Peyer's patch (tissue), 4 donors: ENCODE data around the gene UBAC2.

Experiments used
- POLR2A ChIP-seq, 2 donors: fragments of 450-650 bp; IDR thresholded peaks; one replicate each; pipeline ENCODE4 v1.5.1; 2017; ENCODE audit warnings: antibody characterized with exemption in 2 of 2, mild to moderate bottlenecking in 2 of 2, moderate library complexity in 2 of 2
- TF ChIP-seq, protein P1 (sequence below), 6 experiments: fragments of 450-650 bp in 4 of 6; fragments of 200-600 bp in 2 of 6; sonication (generic) in 1 of 6; IDR thresholded peaks; one replicate each; pipeline ENCODE4 v1.5.1; 2017 to 2019; ENCODE audit warnings: antibody characterized with exemption in 6 of 6, mild to moderate bottlenecking in 3 of 6, moderate library complexity in 1 of 6

DNA sequence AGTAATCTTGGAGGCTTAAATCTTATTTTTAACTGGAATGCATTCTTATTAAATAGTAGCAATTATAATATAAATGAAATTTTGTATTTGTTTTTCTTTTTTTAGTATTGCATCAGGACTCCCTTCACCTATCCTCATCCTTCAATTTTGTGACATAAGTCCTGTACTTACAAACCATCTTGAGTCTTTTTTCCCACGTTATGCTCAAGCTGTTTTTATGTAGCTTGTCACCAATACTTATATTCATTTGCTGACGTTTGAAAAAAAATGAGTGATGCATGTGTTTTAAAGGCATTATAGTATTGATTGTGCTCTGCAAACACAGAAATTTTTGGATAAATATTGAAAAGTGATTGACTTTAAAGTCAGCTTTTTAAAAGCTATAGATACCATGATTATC lies 56.6 kb downstream of the UBAC2 start:
- TF ChIP-seq, protein P1, sequence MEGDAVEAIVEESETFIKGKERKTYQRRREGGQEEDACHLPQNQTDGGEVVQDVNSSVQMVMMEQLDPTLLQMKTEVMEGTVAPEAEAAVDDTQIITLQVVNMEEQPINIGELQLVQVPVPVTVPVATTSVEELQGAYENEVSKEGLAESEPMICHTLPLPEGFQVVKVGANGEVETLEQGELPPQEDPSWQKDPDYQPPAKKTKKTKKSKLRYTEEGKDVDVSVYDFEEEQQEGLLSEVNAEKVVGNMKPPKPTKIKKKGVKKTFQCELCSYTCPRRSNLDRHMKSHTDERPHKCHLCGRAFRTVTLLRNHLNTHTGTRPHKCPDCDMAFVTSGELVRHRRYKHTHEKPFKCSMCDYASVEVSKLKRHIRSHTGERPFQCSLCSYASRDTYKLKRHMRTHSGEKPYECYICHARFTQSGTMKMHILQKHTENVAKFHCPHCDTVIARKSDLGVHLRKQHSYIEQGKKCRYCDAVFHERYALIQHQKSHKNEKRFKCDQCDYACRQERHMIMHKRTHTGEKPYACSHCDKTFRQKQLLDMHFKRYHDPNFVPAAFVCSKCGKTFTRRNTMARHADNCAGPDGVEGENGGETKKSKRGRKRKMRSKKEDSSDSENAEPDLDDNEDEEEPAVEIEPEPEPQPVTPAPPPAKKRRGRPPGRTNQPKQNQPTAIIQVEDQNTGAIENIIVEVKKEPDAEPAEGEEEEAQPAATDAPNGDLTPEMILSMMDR (IDR thresholded peaks at IDR 0.05) = no peak
- no peak for TF ChIP-seq POLR2A (IDR thresholded peaks at IDR 0.05)
